Bronchus fibroblast of lung (primary cell): ENCODE data around the gene ACOT8. TPM values are rescaled to one million over a fixed set of nuclear protein-coding genes. Genes with fewer than 3 reads are reported as not detected.

Experiments
- total RNA-seq: library from RNA; depleted of rRNA; stranded (reverse); fragments of >200 nt; gene quantifications from 2 replicates; pipeline ENCODE4 v1.2.3, GENCODE V29; 2015

ACOT8 gene
- 39.8 and 40.3 TPM in 2 replicates for total RNA-seq

DNA sequence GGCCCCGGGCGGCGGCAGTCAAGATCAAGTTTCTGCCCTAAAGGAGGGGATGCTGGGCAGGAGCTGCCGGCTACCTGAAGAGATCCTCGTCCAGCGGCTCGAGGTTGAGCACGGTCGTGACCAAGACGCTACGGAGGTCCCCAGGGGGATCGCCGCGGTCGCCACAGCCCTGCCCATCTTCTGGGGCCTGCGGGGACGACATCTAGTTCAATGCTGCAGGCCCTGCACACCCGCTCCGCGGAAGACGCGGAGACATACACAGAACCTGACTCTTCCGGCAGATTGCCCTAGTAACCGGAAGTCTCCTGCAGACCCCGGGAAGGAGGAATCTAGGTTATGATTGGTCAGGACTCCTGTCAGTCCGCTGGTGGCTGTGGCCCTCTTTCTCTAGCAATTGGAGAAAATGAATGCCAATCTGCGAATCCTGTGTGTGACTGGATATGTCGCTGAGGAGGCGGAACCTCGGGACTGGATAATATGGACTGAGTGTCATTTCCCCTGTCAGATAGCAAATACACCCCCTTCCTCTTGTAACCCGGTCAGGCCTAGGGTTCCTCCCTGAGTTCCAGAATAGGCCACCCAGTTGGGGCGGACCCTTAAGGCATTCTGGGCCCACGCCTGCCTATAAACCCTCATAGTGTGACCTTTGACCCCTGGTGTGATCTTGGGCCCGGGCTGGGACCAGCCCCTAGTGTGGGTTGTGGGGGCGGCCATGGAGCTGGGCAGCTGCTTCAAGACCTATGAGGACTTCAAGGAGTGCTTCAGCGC, at the start of gene ACOT8, which contains the start of gene ZSWIM3:
ACOT8 (minus strand) TSS at position 279 of the 768 bp plus-strand sequence; CDS start at position 202, 77 bp downstream.
ZSWIM3 (plus strand) TSS at position 501 of the 768 bp plus-strand sequence; CDS start at position 713, 212 bp downstream.

DNA sequence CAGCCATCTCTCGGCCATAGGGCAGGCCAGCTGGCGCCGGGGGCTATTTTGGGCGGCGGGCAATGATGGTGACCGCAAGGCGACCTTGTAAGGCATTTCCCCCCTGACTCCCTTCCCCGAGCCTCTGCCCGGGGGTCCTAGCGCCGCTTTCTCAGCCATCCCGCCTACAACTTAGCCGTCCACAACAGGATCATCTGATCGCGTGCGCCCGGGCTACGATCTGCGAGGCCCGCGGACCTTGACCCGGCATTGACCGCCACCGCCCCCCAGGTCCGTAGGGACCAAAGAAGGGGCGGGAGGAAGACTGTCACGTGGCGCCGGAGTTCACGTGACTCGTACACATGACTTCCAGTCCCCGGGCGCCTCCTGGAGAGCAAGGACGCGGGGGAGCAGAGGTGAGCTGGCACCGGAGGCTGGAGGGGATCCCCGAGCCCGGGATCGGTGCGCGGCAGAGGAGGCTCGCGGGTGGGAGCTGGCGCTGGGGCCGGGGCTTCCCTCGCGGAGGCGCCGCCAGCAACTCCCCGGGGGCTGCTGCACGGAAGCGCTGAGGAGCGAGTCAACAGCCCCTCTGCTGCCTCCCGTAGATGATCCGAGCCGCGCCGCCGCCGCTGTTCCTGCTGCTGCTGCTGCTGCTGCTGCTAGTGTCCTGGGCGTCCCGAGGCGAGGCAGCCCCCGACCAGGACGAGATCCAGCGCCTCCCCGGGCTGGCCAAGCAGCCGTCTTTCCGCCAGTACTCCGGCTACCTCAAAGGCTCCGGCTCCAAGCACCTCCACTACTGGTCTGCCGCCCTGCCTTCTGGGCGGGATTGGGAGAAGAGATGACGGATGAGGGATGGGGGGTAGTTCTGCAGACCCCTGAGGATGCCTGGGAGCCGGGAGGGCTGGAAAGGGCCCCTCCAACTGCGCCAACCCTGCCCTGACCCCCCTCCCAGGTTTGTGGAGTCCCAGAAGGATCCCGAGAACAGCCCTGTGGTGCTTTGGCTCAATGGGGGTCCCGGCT, 34.1 kb upstream of the ACOT8 start, which contains the start of the genes CTSA and NEURL2:
CTSA (plus strand) TSS at position 351 of the 999 bp plus-strand sequence; CDS start at position 585, 234 bp downstream.
NEURL2 (minus strand) TSS at position 224 of the 999 bp plus-strand sequence; CDS start at position 7, 217 bp downstream.

DNA sequence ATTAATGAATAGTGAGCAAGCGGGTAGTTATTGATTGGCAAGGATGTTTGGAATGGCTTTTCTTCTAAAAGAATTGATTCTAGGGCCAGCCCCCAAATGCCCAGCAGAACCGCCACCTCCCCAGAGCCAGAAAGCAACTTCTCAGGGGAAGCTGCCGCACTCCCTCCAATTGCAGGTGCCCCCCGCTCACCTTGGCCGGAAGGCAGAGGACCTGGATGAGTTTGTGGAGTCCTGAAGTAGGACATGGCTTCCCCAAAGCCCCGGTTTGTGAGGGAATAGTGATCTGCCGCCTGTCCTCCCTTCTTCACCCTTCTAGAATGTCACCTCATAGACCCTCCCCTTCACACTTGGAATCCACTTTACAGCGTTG, 30.1 kb upstream of the ACOT8 start, which contains the start of gene SPATA25:
SPATA25 (minus strand) TSS at position 277 of the 370 bp plus-strand sequence; CDS start at position 245, 32 bp downstream.

DNA sequence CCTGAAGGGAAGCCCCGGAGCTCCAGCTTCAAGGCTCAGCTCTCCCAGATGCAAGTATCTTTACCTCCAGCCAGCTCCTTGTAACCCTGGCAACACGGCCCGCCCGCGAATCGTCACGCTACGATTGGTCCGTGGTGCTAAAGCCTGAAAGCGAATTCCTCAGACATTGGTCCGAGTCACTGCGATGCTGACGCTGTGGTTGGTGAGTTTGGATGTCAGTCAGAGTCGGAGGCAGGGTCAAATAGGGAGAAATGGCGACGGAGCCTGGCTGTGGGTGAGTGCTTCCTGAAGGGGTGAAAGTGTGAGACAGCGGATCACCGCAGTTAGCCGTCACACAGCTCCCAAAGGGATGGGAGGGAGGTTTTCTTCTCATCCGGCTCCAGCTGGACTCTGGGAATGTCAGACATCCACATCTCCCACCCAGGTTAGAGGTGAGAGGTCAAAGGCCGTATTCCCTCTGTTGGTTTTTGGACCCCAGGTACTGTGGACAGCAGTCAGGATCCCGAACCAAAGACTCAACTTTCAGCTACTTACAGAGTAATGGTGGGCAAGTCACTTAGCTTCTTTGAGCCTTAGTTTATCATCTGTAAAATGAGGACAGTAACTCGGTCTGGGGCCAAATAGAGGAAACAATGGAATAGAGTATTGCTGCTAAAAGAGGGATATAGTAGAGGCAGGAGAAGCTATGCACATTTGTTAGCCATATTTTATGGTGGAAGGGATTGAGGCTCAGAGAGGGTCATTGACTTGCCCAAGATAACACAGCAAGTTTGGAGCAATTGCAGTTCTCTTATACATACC, 24.0 kb upstream of the ACOT8 start, which contains the start of gene ZSWIM1:
ZSWIM1 (plus strand) TSS at position 240 of the 801 bp plus-strand sequence. CDS start 1,366 bp downstream, outside the sequence.

DNA sequence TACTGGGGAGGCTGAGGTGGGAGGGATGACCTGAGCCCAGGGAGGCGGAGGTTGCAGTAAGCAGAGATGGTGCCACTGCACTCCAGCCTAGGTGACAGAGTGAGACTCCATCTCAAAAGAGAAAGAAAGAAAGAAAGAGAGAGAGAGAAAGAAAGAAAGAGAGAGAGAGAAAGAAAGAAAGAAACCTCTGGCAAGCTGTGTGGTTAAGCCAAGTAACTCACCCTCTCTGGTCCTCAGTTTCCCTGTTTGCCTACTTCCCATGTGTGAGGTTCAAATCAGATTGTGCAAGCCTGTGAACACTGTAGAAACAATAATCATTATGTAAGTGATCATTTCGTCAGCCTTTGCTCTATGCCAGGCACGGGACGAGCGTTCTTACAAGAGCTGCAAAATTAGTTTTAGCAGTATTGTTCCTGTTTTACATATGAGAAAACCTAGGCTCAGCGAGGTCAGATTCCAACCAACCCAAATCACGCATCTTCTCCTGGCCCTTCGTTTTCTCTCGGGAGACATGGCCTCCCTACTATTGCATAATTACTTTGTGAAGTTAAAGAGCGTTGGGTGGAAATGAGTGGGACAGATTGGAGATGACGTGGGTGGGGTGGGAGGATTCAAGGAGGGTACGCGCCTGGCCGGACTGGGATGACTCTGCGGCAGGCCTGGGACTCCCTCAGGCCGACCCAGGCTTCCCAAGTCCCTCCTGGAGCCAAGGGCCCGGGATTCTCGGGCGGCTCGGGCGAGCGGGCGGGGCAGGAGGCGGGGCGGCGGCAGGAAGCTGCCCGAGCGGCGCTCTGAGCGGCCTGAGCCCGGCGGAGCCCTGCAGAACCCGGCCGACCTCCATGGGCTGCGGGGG, 23.9 kb downstream of the ACOT8 start, which contains the start of gene SNX21:
SNX21 (plus strand) TSS at position 770 of the 853 bp plus-strand sequence. CDS start 121 bp downstream, outside the sequence.

DNA sequence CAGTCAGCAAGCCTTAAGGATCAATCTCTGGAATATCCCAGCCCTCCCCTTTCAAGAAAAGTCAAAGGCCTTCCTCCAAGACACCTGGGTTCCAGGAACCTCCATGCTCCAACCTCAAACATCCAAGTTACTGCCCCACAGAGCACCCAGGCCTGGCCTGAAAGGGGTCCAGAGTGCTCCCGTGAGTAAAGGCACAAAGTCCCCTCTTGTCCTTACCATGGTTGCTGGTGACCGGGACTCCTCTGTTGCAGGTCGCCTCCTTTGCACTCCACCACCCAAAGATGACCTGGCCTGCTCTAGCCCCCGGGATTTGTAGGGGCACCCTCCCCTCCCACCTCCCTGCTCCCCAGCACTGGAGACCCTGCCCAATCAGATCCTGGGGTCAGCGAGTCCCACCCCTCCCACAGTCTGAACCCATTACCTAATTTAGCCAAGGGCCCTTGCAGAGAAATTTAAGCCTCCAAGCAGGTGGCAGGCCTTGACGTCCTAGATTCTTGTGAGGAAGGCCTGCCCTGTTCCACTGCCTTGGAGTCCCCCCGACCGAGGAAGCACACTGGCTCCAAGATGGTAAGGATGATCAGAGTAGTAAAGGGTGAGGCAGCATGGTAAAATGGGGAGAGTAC, 30.1 kb downstream of the ACOT8 start, which contains the start of gene TNNC2:
TNNC2 (minus strand) TSS at position 283 of the 623 bp plus-strand sequence; CDS start at position 219, 64 bp downstream.

DNA sequence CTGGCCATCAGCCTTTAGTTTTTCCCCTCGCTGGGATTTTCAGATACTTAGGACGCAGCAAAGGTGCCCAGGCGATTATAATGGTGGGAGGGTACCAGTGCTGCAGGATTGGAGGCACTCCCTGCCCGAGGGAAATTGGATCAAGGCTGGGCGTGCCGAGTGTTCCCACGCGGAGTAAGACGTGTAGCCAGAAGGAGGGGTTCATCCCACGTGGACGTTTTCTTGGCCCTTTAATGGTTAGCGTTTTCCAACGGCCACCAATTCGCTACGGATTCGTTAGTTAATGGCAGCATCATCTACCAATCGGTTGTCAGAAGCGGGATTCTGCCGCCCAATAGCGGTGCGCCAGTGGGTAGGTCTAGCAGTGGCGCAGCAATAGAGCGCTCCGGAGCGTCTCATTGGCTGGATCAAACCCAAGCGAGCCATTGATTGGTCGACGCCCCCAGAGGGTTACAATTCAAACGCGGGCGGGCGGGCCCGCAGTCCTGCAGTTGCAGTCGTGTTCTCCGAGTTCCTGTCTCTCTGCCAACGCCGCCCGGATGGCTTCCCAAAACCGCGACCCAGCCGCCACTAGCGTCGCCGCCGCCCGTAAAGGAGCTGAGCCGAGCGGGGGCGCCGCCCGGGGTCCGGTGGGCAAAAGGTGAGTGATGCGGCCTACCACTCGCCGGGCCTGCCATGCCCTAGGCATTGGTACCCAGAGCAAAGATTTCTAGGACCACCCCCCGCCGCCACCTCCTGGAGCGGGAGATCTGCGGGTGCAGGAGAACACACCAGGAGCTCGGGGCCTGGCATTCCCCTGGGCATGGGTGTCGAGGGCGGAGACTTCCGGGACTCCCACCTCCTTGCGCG, 44.8 kb downstream of the ACOT8 start, which contains the start of gene UBE2C:
UBE2C (plus strand) TSS at position 488 of the 849 bp plus-strand sequence; CDS start at position 540, 52 bp downstream.

Other genes starting within 250 kb of the ACOT8 start
- not detected in 2 replicates for gene WFDC10A, start 227.7 kb downstream of the ACOT8 start, total RNA-seq
- not detected in 2 replicates for gene WFDC9, start 226.1 kb downstream of the ACOT8 start, total RNA-seq
- not detected in 2 replicates for gene WFDC11, start 187.2 kb downstream of the ACOT8 start, total RNA-seq
- gene WFDC13, start 155.4 kb downstream of the ACOT8 start, total RNA-seq, result not detected in 2 replicates
- gene WFDC10B, start 152.4 kb downstream of the ACOT8 start, total RNA-seq, result not detected in 2 replicates
- not detected in 2 replicates for gene SPINT4, start 135.0 kb downstream of the ACOT8 start, total RNA-seq
- 0.67 TPM in 1 of 2 replicates, not detected in the other for gene WFDC3, start 65.5 kb downstream of the ACOT8 start, total RNA-seq
- 29.6 and 36.7 TPM in 2 replicates for gene DNTTIP1, start 65.4 kb downstream of the ACOT8 start, total RNA-seq
- 225 and 261 TPM in 2 replicates for gene UBE2C, start 44.7 kb downstream of the ACOT8 start, total RNA-seq
- gene TNNC2, start 30.1 kb downstream of the ACOT8 start, total RNA-seq, result 0.84 TPM in 1 of 2 replicates, not detected in the other
- 49.5 and 53.3 TPM in 2 replicates for gene SNX21, start 23.6 kb downstream of the ACOT8 start, total RNA-seq
- gene ZSWIM3, start 222 bp upstream of the ACOT8 start, total RNA-seq, result 3.9 and 4.0 TPM in 2 replicates
- gene ZSWIM1, start 23.8 kb upstream of the ACOT8 start, total RNA-seq, result 9.2 and 9.4 TPM in 2 replicates
- 0.15 TPM in 1 of 2 replicates, not detected in the other for gene SPATA25, start 30.2 kb upstream of the ACOT8 start, total RNA-seq
- 3.4 and 3.7 TPM in 2 replicates for gene NEURL2, start 33.8 kb upstream of the ACOT8 start, total RNA-seq
- gene CTSA, start 33.9 kb upstream of the ACOT8 start, total RNA-seq, result 77.2 and 91.1 TPM in 2 replicates
- gene PLTP, start 54.8 kb upstream of the ACOT8 start, total RNA-seq, result 48.3 and 51.7 TPM in 2 replicates
- 19.7 and 22.7 TPM in 2 replicates for gene PCIF1, start 77.3 kb upstream of the ACOT8 start, total RNA-seq
- gene ZNF335, start 114.8 kb upstream of the ACOT8 start, total RNA-seq, result 11.1 and 12.1 TPM in 2 replicates
- gene MMP9, start 151.5 kb upstream of the ACOT8 start, total RNA-seq, result not detected in 2 replicates
- not detected in 2 replicates for gene SLC12A5, start 171.8 kb upstream of the ACOT8 start, total RNA-seq
- 22.4 and 22.7 TPM in 2 replicates for gene NCOA5, start 232.6 kb upstream of the ACOT8 start, total RNA-seq